Measurements from ENCODE around the gene IL20RA. TPM values are rescaled to one million over a fixed set of nuclear protein-coding genes. Genes with fewer than 3 reads are reported as not detected.

The IL20RA gene
- total and polyA plus RNA-seq, 2 donors (not counting 3 experiments of a cell fraction or from before 2014, with no cell fraction given) = not detected

DNA sequence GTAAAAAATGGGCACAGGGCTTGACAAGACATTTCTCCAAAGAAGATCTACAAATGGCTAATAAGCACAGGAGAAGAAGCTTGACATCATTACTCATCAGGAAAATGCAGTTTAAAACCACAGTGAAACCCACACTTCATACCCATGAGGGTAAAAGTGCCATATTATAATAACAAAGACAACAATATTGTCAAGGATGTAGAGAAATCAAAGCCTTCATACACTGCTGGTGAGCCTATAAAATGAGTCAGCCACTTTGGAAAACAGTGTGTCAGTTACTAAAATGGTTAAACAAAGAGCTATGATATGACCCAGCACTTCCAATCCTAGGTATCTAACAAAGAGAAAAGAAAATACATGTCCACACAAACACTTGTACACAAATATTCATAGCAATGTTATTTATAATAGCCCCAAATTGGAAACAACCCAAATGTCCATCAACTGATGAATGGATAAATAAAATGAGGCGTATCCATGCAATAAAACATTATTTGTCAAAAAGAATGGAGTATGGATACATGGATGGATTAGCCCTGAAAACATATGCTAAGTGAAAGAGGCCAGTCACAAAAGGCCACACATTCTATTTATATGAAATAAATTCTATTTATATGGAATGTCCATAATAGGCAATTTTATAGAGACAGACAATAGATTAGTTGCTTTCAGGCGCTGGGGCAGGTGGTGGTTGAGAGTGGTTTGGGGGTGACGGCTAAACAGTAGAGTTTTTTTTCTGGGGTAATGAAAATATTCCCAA lies 11.5 kb upstream of the IL20RA start:
- intact Hi-C loops (cut with micrococcal nuclease) = loop anchor here (2.0 kb wide), 1 partner anchor 24 kb away; no protein-coding TSS in a partner anchor

More for the DNA sequence above, 11.5 kb upstream of the IL20RA start:
- no peaks in the 10 kb centered on the region for H3K4me1 ChIP-seq (ENCODE audit: control insufficient read depth, extremely low read depth, insufficient read depth, low read length)
- FAIRE-seq = no peak
- ChIA-PET POLR2A (no interaction called here), CTCF (interaction anchor here (1.6 kb wide), 1 partner anchor 16 kb away, joined by 5 read pairs; no protein-coding TSS in a partner anchor)
- no peaks in the 10 kb centered on the region for H3K79me2 ChIP-seq (ENCODE audit: control insufficient read depth, insufficient read depth, low read length)
- H3K27ac ChIP-seq (ENCODE audit: insufficient read depth, low read depth, low read length) = no peak overlapping the region
- no peaks in the 10 kb centered on the region for H3K9me1 ChIP-seq (replicated peaks; ENCODE audit: control insufficient read depth, extremely low read depth, insufficient read depth, low read length)
- no peaks in the 10 kb centered on the region for H3K9me3 ChIP-seq (replicated peaks; ENCODE audit: control insufficient read depth, insufficient read depth, low read length)
- BruUV-seq (replicated peaks) = no TSS peak
- no peaks in the 10 kb centered on the region for H4K20me1 ChIP-seq (replicated peaks; ENCODE audit: control insufficient read depth, extremely low read depth, insufficient read depth, low read length)
- H3K9ac ChIP-seq (replicated peaks; ENCODE audit: extremely low read depth, insufficient read depth, low read length) = no peak overlapping the region
- dilution Hi-C loops (cut with MboI; ENCODE audit: extremely low pct_ligation_motif_present, low sequenced_read_pairs) = no loop called here
- TF ChIP-seq JUN (IDR thresholded peaks at IDR 0.05; ENCODE audit: borderline replicate concordance, insufficient read depth, insufficient read length, low read depth) = no peak
- no peak for TF ChIP-seq GATA2 (IDR thresholded peaks at IDR 0.05; ENCODE audit: insufficient read depth, insufficient read length, low read depth, low read length)
- TF ChIP-seq POLR2A (IDR thresholded peaks at IDR 0.05; ENCODE audit: low read depth, low read length) = no peak
- no peak for TF ChIP-seq MYC (IDR thresholded peaks at IDR 0.05; ENCODE audit: low read depth, low read length)
- TF ChIP-seq, protein P1, sequence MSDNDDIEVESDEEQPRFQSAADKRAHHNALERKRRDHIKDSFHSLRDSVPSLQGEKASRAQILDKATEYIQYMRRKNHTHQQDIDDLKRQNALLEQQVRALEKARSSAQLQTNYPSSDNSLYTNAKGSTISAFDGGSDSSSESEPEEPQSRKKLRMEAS (IDR thresholded peaks at IDR 0.05; ENCODE audit: insufficient read depth, insufficient read length) = no peak
- TF ChIP-seq POLR2AphosphoS5 (IDR thresholded peaks at IDR 0.05; ENCODE audit: insufficient read depth, low read depth, low read length) = no peak
- TF ChIP-seq EZH2 (IDR thresholded peaks at IDR 0.05; ENCODE audit: borderline replicate concordance, low read depth, low read length, severe bottlenecking) = no peak
- TF ChIP-seq, protein P2, sequence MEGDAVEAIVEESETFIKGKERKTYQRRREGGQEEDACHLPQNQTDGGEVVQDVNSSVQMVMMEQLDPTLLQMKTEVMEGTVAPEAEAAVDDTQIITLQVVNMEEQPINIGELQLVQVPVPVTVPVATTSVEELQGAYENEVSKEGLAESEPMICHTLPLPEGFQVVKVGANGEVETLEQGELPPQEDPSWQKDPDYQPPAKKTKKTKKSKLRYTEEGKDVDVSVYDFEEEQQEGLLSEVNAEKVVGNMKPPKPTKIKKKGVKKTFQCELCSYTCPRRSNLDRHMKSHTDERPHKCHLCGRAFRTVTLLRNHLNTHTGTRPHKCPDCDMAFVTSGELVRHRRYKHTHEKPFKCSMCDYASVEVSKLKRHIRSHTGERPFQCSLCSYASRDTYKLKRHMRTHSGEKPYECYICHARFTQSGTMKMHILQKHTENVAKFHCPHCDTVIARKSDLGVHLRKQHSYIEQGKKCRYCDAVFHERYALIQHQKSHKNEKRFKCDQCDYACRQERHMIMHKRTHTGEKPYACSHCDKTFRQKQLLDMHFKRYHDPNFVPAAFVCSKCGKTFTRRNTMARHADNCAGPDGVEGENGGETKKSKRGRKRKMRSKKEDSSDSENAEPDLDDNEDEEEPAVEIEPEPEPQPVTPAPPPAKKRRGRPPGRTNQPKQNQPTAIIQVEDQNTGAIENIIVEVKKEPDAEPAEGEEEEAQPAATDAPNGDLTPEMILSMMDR (IDR thresholded peaks at IDR 0.05; ENCODE audit: extremely low read depth in 1 of 2, insufficient read depth in 1 of 2, low read depth in 1 of 2, low read length in 2 of 2) = no peak
- TF ChIP-seq FOS (IDR thresholded peaks at IDR 0.05; ENCODE audit: borderline replicate concordance, insufficient read depth, low read length) = no peak
- DNase-seq (ENCODE audit: low read depth, low spot score) = no peak
- H3K27me3 ChIP-seq (ENCODE audit: control insufficient read depth in 2 of 2, insufficient read depth in 2 of 2, low read length in 2 of 2) = no peaks in the 10 kb centered on the region
- H2AFZ ChIP-seq (ENCODE audit: low read depth, low read length) = no peak overlapping the region
- H3K4me3 ChIP-seq (replicated peaks in 1 of 3; ENCODE audit: insufficient read depth in 1 of 3, low read depth in 1 of 3, low read length in 3 of 3) = no peak overlapping the region
- H3K4me2 ChIP-seq (ENCODE audit: insufficient read depth, low read length) = no peak overlapping the region
- no peaks in the 10 kb centered on the region for H3K36me3 ChIP-seq (ENCODE audit: control insufficient read depth in 2 of 2, extremely low read depth in 1 of 2, insufficient read depth in 2 of 2, low read length in 2 of 2)

Measured in endothelial cell of umbilical vein (primary cell).